ENCODE measurements around the gene DUS2.
"Not testable (repeated sequence)": the region's sequence is repeated elsewhere in the genome, so short reads cannot be mapped to it uniquely, and the experiment has no call there.

DUS2 gene

DNA sequence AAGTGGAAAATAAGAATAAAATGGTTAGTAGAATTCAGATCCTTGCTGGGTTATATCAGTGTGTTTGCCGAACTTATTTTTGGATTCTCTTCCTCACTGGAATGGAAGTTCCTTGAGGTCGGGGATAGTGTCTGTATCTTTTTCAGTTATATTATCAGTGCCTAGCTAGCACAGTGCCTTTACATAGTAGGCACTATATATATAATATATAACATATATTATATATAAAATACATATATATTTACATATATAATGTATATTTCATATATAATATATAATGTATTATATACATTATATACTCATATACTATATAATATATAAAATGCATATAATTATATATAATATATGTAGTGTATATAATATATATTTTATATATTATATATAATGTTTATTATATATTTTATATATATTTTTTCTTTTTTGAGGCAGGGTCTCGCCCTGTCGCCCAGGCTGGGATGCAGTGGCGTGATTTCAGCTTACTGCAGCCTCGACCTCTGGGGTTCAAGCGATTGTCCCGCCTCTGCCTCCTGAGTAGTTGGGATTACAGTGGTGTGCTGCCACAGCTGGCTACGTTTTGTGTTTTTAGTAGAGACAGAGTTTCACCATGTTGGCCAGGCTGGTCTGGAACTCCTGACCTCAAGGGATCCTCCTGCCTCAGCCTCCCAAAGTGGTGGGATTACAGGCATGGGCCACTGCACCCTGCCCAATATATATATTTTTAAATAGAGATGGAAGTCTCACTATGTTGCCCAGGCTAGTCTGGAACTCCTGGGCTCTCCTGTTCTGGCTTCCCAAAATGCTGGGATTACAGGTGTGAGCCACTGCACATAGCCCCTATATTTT is 65.3 kb downstream of the DUS2 start:
- DNase-seq (ENCODE audit: extremely low read depth in 1 of 2, low read depth in 1 of 2), result no peak

DNA sequence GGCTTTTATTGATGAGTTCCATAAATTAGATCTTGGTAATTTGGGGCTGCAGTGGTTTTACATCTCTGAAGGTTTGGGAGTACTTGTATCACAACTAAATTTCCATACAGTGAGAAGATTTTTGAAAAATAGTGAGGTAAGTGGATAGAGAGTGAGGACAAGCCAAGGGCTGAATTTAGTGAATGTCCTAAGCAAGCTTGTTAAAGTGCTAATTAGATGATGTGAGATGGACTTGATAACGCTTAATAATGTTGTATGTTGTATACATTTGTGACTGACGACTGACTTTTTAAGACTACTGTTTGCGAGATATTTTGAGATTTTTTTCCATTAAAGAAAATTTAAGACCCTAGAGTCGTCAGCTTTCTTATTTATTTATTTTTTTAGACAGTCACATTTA is 66.0 kb downstream of the DUS2 start:
- no peak for DNase-seq (ENCODE audit: extremely low read depth in 1 of 2, low read depth in 1 of 2)

DNA sequence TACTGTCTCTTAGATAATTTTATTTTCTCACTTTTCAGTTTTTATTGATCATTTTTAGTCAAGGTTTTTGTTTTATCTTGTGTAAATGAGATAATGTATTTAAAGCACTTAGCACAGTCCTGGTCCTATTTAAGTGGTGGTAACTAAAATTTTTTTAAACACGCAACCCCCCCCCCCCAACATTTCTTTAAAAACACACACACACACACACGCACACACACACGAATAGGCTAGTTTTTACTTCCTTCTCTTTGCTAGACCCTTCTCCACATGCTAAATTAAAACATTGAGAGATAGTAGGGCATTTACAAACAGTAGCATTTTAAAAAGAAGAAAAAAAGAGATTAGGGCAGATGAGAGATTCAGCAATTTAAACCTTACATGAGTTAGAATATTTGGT is 67.0 kb downstream of the DUS2 start:
- DNase-seq (ENCODE audit: extremely low read depth in 1 of 2, low read depth in 1 of 2), result no peak

DNA sequence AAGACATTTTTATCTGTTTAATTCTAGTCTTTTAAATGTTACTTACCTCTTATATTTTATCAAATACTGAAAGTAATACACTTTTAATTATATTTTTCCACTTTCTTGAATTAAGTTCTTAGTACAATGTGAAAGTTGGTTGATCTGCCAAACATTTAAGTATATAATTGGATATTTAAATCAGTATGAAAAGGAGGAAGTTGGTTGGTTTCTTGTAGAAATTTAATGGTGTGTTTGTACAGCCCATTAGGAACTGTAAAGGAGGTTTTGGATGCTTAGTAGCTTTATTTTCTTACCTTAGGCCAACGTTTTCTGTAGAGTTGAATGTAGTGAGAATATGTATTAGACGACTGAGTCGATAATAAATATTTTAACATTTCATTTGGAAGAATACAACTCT is 67.4 kb downstream of the DUS2 start:
- no peak for DNase-seq (ENCODE audit: extremely low read depth in 1 of 2, low read depth in 1 of 2)

DNA sequence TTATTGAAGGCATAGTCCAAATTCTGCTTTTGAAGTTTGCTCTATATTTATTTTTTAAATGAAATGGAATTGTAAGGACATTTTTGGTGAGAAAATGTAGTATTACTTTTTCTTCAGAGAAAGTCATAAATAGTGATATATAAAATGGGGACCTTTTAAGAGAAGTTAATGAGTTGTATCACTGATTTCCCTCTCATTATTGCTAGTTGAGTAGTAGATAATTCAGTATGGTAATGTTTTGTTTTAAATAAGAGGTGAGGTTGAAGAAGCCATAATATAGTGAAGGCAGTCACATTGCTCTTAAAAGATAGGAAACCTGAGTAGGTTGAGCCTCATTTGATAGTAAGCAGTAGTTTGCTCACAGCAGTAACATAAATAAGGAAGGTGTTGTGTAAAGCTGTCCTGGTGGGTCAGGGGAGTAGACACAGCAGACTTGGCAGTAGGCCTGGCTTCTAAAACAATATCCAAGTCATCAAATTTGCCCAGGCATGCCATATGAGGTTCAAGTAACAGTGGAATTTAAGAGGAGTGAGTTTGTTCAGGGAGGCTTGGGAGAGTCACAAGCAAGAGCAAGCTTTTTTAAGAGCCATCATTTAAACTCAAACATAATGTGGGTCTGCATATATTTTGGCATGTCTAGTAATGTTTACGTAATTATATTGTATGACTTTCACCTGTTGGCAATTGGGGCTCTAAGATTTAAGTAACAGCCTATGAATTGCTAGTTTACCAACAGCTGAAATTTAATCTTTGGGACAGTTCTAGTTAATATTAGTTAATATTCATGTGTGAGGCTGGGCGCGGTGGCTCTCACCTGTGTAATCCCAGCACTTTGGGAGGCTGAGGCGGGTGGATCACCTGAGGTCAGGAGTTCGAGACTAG is 68.5 kb downstream of the DUS2 start:
- DNase-seq (ENCODE audit: extremely low read depth in 1 of 2, low read depth in 1 of 2), result no peak

DNA sequence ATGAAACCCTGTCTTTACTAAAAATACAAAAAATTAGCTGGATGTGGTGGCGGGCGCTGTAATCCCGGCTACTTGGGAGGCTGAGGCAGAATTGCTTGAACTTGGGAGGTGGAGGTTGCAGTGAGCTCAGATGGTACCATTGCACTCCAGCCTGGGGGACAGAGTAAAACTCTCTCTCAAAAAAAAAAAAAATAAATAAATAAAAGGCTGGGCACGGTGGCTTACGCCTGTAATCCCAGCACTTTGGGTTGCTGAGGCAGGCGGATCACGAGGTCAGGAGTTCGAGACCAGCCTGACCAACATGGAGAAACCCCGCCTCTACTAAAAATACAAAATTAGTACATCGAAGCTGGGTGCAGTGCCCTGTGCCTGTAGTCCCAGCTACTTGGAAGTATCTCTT is 69.2 kb downstream of the DUS2 start:
- not testable (repeated sequence) for DNase-seq (ENCODE audit: extremely low read depth in 1 of 2, low read depth in 1 of 2)

DNA sequence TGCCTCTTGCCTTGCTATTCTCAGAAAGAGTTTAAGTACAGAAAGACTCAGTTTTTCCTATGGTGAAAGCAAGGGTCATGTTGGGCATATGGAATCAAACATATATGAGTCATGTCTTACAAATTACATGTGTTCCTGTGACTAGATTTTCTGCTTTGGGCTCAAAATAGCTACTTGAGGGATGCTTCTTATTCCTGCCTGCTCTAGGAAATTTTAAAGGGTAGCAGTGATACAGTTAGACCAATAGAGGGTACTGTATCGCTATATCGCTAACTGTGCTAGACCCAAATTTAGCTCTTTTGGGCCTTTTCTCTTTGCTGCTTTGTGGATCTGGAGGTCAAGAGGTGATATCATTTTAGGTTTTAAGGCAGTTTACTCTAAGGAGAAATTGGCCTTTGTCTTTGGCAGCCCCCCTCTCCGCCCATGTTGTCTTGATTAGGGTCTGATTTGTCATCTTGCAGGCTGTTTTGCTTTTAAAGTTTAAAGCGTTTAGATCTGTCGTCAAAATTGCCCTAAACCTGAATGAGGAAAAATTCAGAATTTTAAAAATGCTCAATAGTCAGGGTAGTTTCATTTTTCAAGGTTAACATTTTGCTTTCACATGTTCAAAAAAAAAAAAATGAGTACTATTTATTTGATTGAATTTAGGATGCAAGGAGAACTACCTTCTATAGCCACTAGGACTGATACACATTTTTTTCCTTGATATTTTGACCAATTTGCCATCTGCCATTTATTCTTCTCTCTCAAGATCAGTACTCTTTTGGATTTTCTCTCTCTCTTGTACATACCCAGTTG is 70.9 kb downstream of the DUS2 start:
- no peak for DNase-seq (ENCODE audit: extremely low read depth in 1 of 2, low read depth in 1 of 2)

DNA sequence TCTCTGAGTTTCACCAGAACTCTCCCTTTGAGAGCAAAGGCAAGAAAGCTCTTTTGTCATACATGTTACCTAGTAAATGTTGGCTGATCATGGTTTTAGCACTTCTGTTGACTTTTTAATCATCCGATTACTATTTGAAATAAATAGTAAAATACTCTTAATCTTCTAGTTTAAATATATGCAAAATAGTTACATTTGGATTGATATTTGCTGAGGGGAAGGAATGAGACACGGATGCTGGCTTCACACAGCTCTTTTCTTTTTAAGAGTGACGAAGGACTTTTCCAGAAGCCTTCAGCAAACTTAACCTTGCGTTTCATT is 71.5 kb downstream of the DUS2 start:
- no peak for DNase-seq (ENCODE audit: extremely low read depth in 1 of 2, low read depth in 1 of 2)

DNA sequence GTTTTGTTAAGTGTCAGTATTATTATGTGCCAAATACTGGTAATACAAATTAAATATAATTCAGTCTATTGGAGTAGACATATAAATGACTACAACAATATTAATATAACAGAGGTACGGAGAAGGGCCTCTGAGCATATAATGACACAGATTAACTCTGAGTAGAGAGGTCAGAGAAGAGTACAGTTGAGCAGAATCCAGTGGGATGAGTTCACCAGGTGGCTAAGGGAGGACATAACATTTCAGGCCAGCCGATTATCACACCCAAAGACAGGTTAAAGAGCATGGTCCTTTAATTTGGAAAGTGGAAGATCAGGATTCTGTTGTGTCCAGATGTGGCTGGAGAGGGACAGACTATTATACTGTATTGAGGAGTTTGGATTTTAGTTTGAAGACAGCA is 73.4 kb downstream of the DUS2 start:
- no peak for DNase-seq (ENCODE audit: extremely low read depth in 1 of 2, low read depth in 1 of 2)

DNA sequence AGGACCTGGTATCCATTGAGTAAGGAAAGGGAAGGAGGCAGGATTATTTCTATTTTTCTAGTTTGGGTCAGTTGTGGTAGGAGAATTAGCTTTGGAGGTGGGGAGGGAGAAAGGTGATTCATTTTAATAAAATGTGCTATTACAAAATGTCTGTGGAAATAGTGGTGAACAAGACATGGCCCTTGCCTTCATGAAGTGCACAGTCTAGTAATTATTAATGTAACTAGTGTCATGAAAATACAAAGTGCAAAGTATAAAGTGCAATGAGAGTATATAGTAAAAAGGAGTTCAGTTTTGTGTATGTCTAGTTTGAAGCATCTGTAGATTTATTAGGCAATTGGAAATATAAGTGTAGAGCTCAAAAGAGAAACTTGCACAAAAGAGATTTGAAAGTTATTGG is 74.0 kb downstream of the DUS2 start:
- no peak for DNase-seq (ENCODE audit: extremely low read depth in 1 of 2, low read depth in 1 of 2)

DNA sequence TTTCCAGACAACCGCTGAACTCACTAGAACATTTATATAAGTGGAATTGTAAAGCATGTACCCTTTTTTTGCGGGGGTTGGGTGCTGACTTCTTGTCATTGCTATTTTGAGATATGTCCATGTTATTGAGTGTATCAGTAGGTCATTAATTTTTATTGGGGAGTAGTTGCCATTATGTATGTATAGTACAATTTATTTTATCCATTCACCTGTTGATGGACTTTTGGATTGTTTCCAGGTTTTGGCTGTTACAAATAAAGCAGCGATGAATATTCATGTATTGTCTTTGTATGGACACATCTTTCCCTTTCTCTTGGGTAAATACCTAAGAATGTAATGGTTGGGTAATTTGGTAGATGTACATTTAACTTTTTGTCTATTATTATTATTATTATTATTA is 74.8 kb downstream of the DUS2 start:
- DNase-seq (ENCODE audit: extremely low read depth in 1 of 2, low read depth in 1 of 2), result no peak

DNA sequence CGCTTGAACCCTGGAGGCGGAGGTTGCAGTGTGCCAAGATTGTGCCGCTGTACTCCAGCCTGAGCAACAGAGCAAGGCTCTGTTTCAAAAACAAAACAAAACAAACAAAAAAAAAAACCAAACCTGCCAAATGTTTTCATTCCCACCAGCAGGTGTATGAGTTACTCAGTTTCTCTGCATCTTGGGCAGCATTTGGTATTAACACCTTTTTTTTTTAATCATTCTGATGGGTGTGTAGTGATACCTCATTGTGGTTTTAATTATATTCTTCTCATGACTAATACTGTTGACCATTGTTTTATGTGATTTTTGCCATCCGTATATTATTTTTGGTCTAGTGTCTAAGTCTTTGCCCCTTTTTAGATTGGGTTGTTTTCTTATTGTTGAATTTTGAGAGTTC is 77.4 kb downstream of the DUS2 start:
- no peak for DNase-seq (ENCODE audit: extremely low read depth in 1 of 2, low read depth in 1 of 2)

DNA sequence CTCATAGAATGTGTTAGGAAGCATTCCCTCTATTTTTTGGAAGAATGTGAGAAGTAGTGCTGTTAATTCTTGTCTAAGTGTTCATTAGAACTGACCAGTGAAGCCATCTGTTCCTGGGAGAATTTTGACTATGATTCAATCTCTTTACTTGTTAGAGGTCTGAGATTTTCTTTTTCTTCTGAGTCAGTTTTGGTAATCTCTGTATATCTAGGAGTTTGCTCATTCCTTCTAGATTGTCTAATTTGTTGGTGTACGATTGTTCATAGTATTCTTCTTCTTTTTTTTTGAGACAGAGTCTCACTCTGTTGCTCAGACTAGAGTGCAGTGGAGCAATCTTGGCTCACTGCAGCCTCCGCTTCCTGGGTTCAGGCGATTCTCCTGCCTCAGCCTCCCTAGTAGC is 82.5 kb downstream of the DUS2 start:
- DNase-seq (ENCODE audit: extremely low read depth in 1 of 2, low read depth in 1 of 2), result no peak

DNA sequence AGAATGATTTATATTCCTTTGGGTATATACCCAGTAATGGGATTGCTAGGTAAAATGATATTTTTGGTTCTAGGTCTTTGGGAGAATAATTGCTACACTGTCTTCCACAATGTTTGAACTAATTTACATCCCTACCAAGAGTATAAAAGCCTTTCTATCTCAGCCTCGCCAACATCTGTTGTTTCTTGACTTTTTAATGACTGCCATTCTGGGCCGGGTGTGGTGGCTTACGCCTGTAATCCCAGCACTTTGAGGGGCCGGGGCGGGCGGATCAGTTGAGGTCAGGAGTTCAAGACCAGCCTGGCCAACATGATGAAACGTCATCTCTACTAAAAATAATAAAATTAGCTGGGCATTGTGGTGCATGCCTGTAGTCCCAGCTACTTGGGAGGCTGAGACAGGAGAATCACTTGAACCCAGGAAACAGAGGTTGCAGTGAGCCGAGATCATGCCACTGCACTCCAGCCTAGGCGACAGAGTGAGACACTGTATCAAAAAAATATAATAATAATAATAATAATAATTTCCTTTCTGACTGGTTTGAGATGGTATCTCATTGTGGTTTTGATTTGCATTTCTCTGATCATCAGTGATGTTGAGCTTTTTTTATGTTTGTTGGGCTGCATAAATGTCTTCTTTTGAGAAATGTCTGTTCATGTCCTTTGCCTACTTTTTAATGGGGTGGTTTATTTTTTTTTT is 84.3 kb downstream of the DUS2 start:
- DNase-seq (ENCODE audit: extremely low read depth in 1 of 2, low read depth in 1 of 2), result not testable (repeated sequence)

DNA sequence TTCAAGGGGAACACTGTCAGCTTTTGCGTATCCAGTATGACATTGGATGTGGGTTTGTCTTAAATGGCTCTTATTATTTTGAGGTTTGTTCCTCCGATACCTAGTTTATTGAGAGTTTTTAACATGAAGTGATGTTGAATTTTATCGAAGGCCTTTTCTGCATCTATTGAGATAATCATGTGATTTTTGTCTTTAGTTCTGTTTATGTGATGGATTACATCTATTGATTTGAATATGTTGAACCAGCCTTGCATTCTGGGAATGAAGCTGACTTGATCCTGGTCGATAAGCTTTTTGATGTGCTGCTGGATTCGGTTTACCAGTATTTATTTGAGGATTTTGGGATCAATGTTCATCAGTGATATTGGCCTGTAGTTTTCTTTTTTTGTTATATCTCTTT is 86.1 kb downstream of the DUS2 start:
- DNase-seq (ENCODE audit: extremely low read depth in 1 of 2, low read depth in 1 of 2), result not testable (repeated sequence)

DNA sequence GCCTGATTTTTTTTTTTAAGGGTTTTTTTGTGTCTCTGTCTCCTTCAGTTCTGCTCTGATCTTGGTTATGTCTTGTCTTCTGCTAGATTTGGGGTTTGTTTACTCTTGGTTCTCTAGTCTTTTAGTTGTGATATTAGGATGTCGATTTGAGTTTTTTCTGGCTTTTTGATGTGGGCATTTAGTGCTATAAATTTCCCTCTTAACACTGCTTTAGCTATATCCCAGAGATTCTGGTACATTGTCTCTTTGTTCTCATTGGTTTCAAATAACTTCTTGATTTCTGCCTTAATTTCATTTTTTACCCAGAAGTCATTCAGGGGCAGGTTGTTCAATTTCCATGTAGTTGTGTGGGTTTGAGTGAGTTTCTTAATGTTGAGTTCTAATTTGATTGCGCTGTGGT is 87.5 kb downstream of the DUS2 start:
- not testable (repeated sequence) for DNase-seq (ENCODE audit: extremely low read depth in 1 of 2, low read depth in 1 of 2)

DNA sequence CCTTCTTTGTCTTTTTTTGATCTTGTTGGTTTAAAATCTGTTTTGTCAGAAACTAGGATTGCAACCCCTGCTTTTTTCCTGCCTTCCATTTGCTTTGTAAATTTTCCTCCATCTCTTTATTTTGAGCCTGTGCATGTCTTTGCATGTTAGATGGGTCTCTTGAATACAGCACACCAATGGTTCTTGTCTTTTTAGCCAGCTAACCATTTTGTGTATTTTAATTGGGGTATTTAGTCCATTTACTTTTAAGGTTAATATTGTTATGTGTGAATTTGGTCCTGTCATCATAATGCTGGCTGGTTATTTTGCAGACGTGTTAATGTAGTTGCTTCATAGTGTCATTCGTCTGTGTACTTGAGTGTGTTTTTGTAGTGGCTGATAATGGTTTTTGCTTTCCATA is 88.3 kb downstream of the DUS2 start:
- no peak for DNase-seq (ENCODE audit: extremely low read depth in 1 of 2, low read depth in 1 of 2)

DNA sequence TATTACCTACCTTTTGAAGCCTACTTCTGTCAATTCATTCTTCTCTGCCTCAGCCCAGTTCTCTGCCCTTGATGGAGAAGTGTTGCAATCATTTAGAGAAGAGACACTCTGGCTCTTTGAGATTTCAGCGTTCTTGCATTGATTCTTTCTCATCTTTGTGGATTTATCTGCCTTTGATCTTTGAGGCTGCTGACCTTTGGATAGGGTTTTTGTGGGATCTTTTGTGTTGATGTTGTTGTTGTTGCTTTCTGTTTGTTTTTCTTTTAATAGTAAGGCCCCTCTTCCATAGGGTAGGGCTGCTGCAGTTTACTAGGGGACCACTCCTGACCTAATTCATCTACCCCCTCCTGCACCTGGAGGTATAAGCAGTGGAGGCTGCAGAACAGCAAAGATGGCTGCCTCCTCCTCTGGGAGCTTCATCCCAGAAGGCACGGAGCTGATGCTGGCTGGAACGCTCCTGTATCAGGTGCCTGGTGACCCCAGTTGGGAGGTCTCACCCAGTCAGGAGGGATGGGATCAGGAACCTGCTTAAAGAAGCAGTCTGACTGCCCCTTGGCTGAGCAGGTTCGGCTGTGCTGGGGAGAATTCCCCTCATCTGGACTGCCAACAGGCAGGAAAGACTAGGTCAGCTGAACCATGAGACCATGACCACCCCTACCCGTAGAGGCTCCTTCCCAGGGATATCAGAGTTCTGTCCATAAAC is 90.1 kb downstream of the DUS2 start:
- no peak for DNase-seq (ENCODE audit: extremely low read depth in 1 of 2, low read depth in 1 of 2)

DNA sequence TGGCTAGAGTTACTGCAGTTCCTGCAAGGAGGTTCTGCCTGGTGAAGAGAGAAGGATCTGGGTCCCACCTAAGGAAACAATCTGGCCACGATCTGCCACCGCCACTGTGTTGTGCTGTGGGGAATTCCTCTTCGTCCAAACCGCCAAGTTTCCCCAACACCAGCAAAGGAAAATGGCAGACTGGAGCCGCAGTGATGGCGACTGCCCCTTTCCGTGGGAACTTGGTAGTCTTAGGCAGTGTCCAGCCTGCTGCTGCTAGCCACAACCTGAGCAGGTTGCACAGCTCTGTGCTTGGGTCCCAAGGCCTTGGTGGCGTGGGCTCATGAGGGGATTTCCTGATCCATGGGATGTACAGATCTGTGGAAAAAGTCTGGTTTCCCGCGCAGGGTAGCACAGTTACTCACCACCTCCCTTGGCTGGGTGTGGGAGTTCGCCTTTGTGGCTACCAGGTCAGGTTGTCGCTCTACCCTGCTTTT is 90.7 kb downstream of the DUS2 start:
- no peak for DNase-seq (ENCODE audit: extremely low read depth in 1 of 2, low read depth in 1 of 2)

DNA sequence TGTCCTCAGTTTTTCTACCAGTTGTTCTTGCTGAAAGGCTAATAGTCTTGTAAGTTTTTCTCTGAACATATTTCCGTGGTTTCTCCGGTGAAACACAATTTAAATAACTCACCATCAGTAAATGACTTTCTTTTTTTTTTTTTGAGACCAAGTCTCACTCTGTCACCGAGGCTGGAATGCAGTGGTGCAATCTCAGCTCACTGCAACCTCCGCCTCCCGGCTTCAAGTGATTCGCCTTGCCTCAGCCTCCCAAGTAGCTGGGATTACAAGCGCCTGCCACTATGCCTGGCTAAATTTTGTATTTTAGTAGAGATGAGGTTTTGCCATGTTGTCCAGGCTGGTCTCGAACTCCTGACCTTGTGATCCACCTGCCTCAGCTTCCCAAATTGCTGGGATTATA is 91.9 kb downstream of the DUS2 start:
- DNase-seq (ENCODE audit: extremely low read depth in 1 of 2, low read depth in 1 of 2), result not testable (repeated sequence)

All from stimulated activated CD8-positive, alpha-beta memory T cell treated with anti-CD3 and anti-CD28 coated beads, Interleukin-7, amount 100 ng/mL, for 48 hours (primary cell).